ENCODE data around the gene PSEN1. TPM values are rescaled to one million over a fixed set of nuclear protein-coding genes. Genes with fewer than 3 reads are reported as not detected.

Gene PSEN1
- total and polyA plus RNA-seq, 2 of the 8 experiments (the other 6 are each of a cell fraction or from before 2014, with no cell fraction given) = 10.1 to 38.7 TPM

GRCh38 chr14:73258076-73258475 is 121.8 kb downstream of the PSEN1 start:
- H3K4me2 ChIP-seq (ENCODE audit: insufficient read depth in 1 of 2, low read depth in 2 of 2, low read length in 2 of 2) = no peak overlapping the region
- H3K23ac ChIP-seq (ENCODE audit: insufficient read length) = no peak overlapping the region
- H3K27ac ChIP-seq (ENCODE audit: low read depth, low read length) = no peak overlapping the region
- no peaks in the 10 kb centered on the region for H3K79me1 ChIP-seq (ENCODE audit: low read depth, low read length)
- H4K8ac ChIP-seq (ENCODE audit: extremely low read depth, insufficient read depth, low read length) = no peak overlapping the region
- FAIRE-seq (no peak), DNase-seq (ENCODE audit: low read depth in 1 of 2, low spot score in 2 of 2) (no peak)
- H2AK5ac ChIP-seq (ENCODE audit: low read depth, low read length) = no peak overlapping the region
- H2BK20ac ChIP-seq (ENCODE audit: low read length) = no peak overlapping the region
- H3K9me3 ChIP-seq (ENCODE audit: insufficient read depth in 2 of 2, low read depth in 1 of 2, low read length in 1 of 2) = no peaks in the 10 kb centered on the region
- no peak overlapping the region for H3K4me3 ChIP-seq (ENCODE audit: extremely low read depth in 1 of 4, insufficient read depth in 2 of 4, low read depth in 3 of 4, low read length in 4 of 4)
- ChIA-PET CTCF (ENCODE audit: partially characterized antibody) (no interaction called here), POLR2A (ENCODE audit: partially characterized antibody) (interaction anchor here (1.0 kb wide), 1 partner anchor 18 kb away, joined by 4 read pairs; no protein-coding TSS in a partner anchor)
- no peaks in the 10 kb centered on the region; a peak in 1 of 7 replicates for H3K4me1 ChIP-seq (replicated peaks in 1 of 4; ENCODE audit: control insufficient read depth in 3 of 4, insufficient read depth in 4 of 4, low read length in 3 of 4)
- H2BK120ac ChIP-seq (replicated peaks; ENCODE audit: low read depth, low read length) = no peak overlapping the region
- H2BK12ac ChIP-seq (ENCODE audit: low read depth, low read length) = no peak overlapping the region
- no peak overlapping the region for H4K91ac ChIP-seq (replicated peaks; ENCODE audit: insufficient read length, low read length)
- H2BK15ac ChIP-seq (ENCODE audit: low read length) = no peak overlapping the region
- WGBS, 2 experiments (ENCODE audit: extremely low coverage in 1 of 2, insufficient coverage in 1 of 2, insufficient read length in 1 of 2, insufficient replicate concordance in 2 of 2, low coverage in 1 of 2, low lambda C conversion rate in 2 of 2, missing lambda C conversion rate in 1 of 2) = 94% methylated on average over 4 of the region's 4 CpGs; no CpG with 5 or more reads in 1 of the 2 experiments
- no peak overlapping the region for H3K4ac ChIP-seq (replicated peaks; ENCODE audit: insufficient read length, low read depth, low read length)
- H4K5ac ChIP-seq (ENCODE audit: insufficient read length, low read depth, low read length) = no peak overlapping the region
- no peak overlapping the region for H3K18ac ChIP-seq (ENCODE audit: extremely low read depth, low read length)
- no peaks in the 10 kb centered on the region for H3K79me2 ChIP-seq (ENCODE audit: control insufficient read depth in 1 of 2, insufficient read depth in 2 of 2, low read length in 2 of 2)
- no peaks in the 10 kb centered on the region for H3K27me3 ChIP-seq (replicated peaks in 1 of 4; ENCODE audit: control insufficient read depth in 3 of 4, extremely low read depth in 1 of 4, insufficient read depth in 3 of 4, low read length in 3 of 4)
- no peak overlapping the region for H2AFZ ChIP-seq (ENCODE audit: low read length)
- H3K56ac ChIP-seq (replicated peaks; ENCODE audit: insufficient read length, low read depth, low read length) = no peak overlapping the region
- H3K14ac ChIP-seq (ENCODE audit: insufficient read length) = no peak overlapping the region
- peaks cover 0 to 9% of the 10 kb centered on the region in 2 experiments for H4K20me1 ChIP-seq (replicated peaks in 1 of 2; ENCODE audit: control insufficient read depth in 1 of 2, insufficient read depth in 2 of 2, low read length in 2 of 2)
- H2BK5ac ChIP-seq (ENCODE audit: low read depth, low read length) = no peak overlapping the region
- H3K9ac ChIP-seq (replicated peaks in 1 of 4; ENCODE audit: extremely low read depth in 1 of 4, low read depth in 3 of 4, low read length in 3 of 4) = no peak overlapping the region
- H3K23me2 ChIP-seq (ENCODE audit: low read depth, low read length) = no peaks in the 10 kb centered on the region
- H3K36me3 ChIP-seq (ENCODE audit: control insufficient read depth in 2 of 4, insufficient read depth in 4 of 4, low read length in 3 of 4) = peaks cover 0 to 27% (median 5%) of the 10 kb centered on the region in 4 experiments; a peak in 4 of 8 replicates
- no peak for TF ChIP-seq NRF1 (IDR thresholded peaks at IDR 0.05; ENCODE audit: low read depth, low read length)
- TF ChIP-seq SAP30 (IDR thresholded peaks at IDR 0.05; ENCODE audit: insufficient read depth, insufficient replicate concordance, low read length) = no peak
- no peak for TF ChIP-seq ASH2L (IDR thresholded peaks at IDR 0.05; ENCODE audit: low read length)
- no peak for TF ChIP-seq TEAD4 (IDR thresholded peaks at IDR 0.05; ENCODE audit: low read depth, low read length)
- TF ChIP-seq POU5F1 (IDR thresholded peaks at IDR 0.05; ENCODE audit: low read depth, low read length) = no peak
- TF ChIP-seq RXRA (IDR thresholded peaks at IDR 0.05; ENCODE audit: insufficient read depth, low read depth, low read length) = no peak
- no peak for TF ChIP-seq CTCF (IDR thresholded peaks at IDR 0.05; ENCODE audit: control extremely low read depth in 1 of 3, insufficient read depth in 1 of 3, low read depth in 1 of 3, low read length in 3 of 3)
- TF ChIP-seq, protein P1, sequence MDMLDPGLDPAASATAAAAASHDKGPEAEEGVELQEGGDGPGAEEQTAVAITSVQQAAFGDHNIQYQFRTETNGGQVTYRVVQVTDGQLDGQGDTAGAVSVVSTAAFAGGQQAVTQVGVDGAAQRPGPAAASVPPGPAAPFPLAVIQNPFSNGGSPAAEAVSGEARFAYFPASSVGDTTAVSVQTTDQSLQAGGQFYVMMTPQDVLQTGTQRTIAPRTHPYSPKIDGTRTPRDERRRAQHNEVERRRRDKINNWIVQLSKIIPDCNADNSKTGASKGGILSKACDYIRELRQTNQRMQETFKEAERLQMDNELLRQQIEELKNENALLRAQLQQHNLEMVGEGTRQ (IDR thresholded peaks at IDR 0.05; ENCODE audit: low read length) = no peak
- no peak for TF ChIP-seq NANOG (IDR thresholded peaks at IDR 0.05; ENCODE audit: insufficient read depth, low read depth, low read length, poor library complexity, severe bottlenecking)
- no peak for TF ChIP-seq CREB1 (IDR thresholded peaks at IDR 0.05)
- no peak for TF ChIP-seq POLR2A (IDR thresholded peaks at IDR 0.05; ENCODE audit: control extremely low read depth in 1 of 2, low read depth in 2 of 2, low read length in 2 of 2)

Data from H1 (cell line).